ENCODE data around the gene ANKRD53.

Gene ANKRD53

DNA sequence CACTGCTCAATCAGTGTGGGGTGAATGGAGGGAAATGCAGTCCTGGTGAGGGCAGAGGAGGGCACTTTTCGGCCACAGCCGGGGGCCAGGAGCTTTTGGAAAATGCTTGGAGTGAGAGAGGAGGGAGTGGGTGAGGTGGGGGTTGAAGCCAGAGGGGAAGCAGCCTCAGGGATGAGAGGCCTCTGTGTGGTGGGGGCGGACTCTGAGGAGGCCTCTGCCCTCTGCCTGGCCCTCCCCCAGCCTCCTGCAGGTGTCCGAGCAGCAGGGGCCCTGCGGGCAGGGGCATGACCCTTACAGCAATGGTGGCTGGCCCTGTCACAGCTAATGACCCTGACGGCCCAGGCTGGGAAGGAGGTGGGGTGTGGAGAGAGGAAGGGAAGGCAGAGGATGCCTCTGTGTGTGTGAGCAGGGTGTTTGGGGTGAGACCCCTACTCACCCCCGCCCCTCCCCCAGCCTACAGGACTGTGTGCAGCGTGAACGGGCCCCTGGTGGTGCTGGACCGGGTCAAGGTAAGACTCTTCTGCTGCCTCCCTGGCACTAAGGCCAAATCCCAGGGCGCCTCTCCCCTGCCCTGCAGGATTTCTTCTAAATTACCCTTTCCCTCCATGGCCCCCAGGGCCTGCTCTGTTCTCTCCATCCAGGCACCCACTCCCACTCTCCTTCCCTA is 35.1 kb upstream of the ANKRD53 start:
- DNase-seq (ENCODE audit: low read depth in 2 of 3, low spot score in 1 of 3), result no peak

GRCh38 chr2:70944111-70944690 is 34.2 kb upstream of the ANKRD53 start:
- no peak for DNase-seq (ENCODE audit: low read depth in 2 of 3, low spot score in 1 of 3)

- DNase-seq (ENCODE audit: low read depth in 2 of 3, low spot score in 1 of 3), result peak in 2 of 3 donors; percentile 42 to 48
Observed at GRCh38 chr2:70946832-70947442, 31.5 kb upstream of the ANKRD53 start.

DNA sequence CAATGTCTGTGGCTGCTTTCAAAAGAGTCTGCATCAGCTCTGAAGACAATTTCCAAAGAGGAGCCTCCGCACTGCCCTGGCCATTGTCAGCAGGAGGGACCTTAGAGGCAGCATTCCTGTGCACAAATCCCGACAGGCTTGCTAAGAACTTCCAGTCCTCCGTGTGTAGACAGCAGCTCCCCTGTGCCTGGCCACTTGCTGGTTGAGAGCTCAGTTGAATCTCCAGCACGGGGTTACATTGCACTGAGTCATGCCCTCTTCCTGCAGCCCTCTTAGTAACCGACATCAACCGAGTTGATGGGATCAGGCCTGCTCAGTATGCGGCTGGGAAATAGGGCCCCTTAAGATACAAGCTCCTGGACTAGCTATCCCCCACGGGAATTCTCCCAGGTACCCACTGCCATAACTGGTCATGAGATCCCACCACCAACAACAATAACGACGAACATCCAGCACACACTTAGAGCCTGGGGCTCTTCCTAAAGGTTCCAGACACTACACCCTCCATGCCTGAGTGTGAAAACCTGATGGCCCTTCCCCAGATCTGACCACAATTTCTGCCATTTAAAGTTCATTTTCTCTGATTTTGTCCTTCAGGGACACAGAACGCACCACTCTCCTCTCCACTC is 30.8 kb upstream of the ANKRD53 start:
- DNase-seq (ENCODE audit: low read depth in 2 of 3, low spot score in 1 of 3), result no peak

DNA sequence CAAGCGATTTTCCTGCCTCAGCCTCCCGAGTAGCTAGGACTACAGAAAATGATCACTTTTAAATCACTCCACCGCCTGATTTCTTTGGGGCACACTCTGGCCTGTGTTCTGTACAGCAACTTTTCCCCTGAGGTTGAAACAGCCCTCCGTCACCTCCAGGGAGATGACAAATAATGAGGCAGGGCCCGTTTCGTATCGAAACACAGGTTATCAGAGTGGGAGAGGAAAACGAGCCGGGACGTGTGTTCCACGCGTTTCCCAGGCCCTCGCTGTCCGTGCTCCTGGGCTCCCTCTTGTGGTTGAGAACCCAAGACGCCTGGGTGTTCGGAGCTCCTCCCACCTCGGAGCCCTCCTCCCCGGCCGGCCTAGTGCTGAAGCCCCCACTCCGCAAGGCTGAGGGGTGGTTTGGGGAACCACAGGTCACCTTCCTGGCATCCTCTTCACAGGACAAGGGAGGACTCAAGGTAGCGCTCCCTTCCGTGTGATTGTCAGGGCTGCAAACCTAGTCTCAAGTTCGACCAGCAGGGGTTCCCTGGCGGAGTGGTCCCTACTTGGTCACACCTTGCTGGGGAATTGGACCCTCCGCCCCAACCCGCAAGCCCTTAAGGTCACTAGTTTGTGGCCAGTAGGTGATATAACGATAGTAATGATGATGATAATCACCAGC is 30.0 kb upstream of the ANKRD53 start:
- DNase-seq (ENCODE audit: low read depth in 2 of 3, low spot score in 1 of 3), result peak; percentile 55 to 84 (median 77)

- DNase-seq (ENCODE audit: low read depth in 2 of 3, low spot score in 1 of 3), result no peak
Observed at GRCh38 chr2:70949086-70949485, 29.3 kb upstream of the ANKRD53 start.

DNA sequence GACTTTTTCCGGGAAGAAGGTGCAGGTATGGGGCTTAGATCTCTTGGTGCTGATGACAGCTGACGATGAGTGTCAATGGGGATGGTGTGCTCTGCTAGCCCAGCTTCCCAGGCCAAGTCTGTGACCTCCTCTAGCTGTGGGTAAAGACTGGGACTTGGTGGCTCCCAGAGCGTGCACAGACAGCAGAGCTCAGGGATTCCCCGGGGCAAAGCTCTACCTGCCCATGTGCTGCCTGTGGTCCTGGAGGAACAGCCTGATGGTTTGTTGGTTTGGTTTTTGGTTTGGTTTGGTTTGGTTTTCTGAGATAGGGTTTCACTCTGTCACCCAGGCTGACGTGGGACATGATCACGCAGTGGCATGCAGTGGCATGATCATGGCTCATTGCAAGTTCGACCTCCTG is 23.5 kb upstream of the ANKRD53 start:
- DNase-seq (ENCODE audit: low read depth in 2 of 3, low spot score in 1 of 3), result no peak

GRCh38 chr2:70956141-70956540 is 22.3 kb upstream of the ANKRD53 start:
- DNase-seq (ENCODE audit: low read depth in 2 of 3, low spot score in 1 of 3), result no peak

DNA sequence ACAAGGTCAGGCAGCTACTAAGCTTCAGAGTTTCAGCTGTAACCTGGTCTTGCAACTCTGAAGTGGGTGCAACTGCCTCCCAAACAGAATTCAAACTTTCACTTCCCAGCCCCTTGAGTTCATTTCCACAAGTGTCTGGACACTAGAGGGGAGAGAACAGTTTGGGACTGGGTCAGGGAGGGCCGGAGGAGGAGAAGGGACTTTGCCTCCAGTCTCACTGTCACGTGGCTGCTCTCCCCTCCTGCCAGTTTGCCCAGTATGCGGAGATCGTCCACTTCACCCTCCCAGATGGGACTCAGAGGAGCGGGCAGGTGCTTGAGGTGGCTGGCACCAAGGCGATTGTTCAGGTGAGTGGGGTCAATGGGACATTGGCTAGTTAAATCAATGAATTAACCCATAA is 20.6 kb upstream of the ANKRD53 start:
- no peak for DNase-seq (ENCODE audit: low read depth in 2 of 3, low spot score in 1 of 3)

DNA sequence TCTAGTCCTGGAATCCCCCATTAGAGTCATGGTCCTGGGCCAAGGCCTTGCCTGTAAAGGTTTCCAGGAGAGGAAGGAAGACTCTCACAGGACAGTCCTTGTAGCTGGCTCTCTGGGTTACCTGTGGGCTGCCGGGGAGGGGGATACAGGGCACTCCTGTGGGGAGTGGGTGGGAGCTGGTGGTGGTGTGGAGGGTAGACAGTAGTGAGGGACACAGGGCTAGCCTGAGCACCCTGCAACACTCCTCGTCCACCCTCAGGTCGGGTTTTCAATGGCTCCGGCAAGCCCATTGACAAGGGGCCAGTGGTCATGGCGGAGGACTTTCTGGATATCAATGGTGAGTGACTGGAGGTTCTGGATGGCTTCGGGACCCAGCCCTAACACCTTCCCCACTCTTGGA is 19.7 kb upstream of the ANKRD53 start:
- DNase-seq (ENCODE audit: low read depth in 2 of 3, low spot score in 1 of 3), result no peak

- no peak for DNase-seq (ENCODE audit: low read depth in 2 of 3, low spot score in 1 of 3)
Observed at GRCh38 chr2:70959271-70959761, 19.1 kb upstream of the ANKRD53 start.

- no peak for DNase-seq (ENCODE audit: low read depth in 2 of 3, low spot score in 1 of 3)
Observed at GRCh38 chr2:70959851-70960832, 18.3 kb upstream of the ANKRD53 start.

- no peak for DNase-seq (ENCODE audit: low read depth in 2 of 3, low spot score in 1 of 3)
Observed at GRCh38 chr2:70960833-70961647, 17.4 kb upstream of the ANKRD53 start.

DNA sequence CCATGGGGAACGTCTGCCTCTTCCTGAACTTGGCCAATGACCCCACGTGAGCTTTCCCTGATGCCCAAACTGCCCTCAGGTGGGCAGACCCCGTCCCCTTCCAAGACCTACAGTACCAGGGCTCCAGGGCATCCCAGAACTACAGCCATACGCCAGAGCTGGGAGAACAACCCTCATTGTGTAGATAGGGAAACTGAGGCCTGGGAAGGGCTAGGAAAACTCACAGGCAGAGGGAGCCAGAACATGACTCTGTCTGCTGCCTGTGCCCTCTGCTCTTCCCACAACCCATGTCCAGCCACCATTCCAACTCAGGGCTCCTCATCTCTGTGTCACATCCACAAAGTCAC is 16.8 kb upstream of the ANKRD53 start:
- DNase-seq (ENCODE audit: low read depth in 2 of 3, low spot score in 1 of 3), result no peak

GRCh38 chr2:70962211-70962884 is 16.1 kb upstream of the ANKRD53 start:
- no peak for DNase-seq (ENCODE audit: low read depth in 2 of 3, low spot score in 1 of 3)

DNA sequence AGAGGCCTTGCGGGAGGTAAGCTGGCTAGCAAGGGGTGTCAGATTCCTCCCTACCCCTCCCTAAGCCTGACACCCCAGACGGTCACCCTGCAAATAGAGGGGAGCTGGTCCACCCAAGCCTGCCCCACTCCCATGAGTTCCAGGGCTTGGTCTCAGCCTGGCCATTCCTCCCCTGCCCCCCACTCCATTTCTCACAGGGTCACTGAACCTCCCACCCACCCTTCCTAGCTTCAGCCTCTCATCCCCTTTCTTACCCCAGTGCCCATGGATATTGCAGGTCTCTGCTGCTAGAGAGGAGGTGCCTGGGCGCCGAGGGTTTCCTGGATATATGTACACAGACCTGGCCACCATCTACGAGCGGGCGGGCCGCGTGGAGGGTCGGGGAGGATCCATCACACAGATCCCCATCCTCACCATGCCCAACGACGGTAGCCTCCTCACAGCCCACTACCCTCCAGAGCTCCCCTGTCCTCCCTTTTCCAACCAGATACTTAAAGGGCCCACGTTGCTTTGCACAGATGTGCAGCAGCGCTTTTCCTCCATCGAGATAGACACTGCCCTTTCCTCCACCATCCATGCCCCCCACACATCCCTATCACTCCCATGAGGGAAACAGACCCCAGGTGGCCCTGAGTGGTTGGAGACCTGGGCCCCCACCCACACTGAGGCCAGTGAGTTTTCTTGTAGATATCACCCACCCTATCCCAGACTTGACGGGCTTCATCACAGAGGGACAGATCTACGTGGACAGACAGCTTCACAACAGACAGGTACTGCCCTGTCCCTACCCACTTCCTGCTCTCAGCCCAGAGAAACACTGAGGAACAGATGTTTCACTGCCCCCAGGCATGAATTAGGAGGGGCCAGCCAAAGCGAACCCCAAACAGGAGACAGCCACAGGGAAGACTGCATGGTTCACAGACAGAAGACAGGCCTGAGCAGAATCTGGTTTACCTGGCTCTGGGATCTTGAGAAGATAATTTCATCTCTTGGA is 15.2 kb upstream of the ANKRD53 start:
- DNase-seq (ENCODE audit: low read depth in 2 of 3, low spot score in 1 of 3), result no peak

DNA sequence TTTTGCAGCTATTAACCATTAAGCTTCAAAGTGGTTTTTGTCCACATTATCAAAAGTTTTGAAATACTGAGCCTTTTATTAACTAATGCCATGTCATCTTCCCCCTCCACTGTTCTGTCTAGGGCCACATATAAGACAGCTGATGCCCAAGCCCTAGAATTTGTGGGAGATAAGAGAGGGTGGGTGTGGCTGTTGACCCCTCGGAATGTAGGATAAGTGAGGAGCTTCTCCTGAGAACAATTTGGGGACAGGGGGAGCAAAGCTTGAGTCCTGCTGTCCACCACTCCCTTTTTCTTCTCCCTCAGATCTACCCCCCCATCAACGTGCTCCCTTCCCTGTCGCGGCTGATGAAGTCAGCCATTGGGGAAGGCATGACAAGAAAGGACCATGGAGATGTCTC is 14.3 kb upstream of the ANKRD53 start:
- DNase-seq (ENCODE audit: low read depth in 2 of 3, low spot score in 1 of 3), result no peak

Data from stimulated activated CD4-positive, alpha-beta T cell treated with anti-CD3 and anti-CD28 coated beads, Interleukin-12 subunit alpha, Interleukin-12 subunit beta, amount 100 ng/mL, for 48 hours (primary cell).